GM21528 (cell line): ENCODE results near the gene GDA.

Experiments used
- ATAC-seq: cut with Tn5 transposase; IDR thresholded peaks from one replicate; pipeline ENCODE4 v1.9.1; 2021; ENCODE audit warnings: mild to moderate bottlenecking, moderate library complexity; ENCODE audit not compliant: unreplicated experiment, low FRiP score

The GDA gene

GRCh38 chr9:72149231-72149975 lies at the start of gene GDA:
Gene GDA (plus strand): TSS chr9:72149440. CDS start chr9:72149560, 120 bp downstream.
- ATAC-seq: no peak

DNA sequence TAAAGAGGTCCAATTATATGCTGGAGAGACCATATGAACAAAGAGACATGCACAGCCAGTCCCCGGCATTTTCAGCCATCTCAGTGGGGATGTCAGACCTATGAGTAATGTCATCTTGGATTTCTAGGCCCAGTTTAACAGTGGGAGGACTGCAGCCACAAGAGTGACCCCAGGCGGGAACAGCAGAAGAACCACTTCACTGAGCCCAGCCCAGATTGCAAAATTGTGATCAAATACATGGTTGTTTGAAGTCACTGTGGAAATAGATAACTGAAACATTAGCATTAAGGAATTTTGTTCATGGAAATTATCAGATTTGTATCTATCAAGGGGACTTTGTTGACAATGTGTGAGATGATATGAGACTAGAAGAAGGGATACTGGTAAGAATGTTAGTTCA lies 46.7 kb upstream of the GDA start:
- no peak for ATAC-seq

DNA sequence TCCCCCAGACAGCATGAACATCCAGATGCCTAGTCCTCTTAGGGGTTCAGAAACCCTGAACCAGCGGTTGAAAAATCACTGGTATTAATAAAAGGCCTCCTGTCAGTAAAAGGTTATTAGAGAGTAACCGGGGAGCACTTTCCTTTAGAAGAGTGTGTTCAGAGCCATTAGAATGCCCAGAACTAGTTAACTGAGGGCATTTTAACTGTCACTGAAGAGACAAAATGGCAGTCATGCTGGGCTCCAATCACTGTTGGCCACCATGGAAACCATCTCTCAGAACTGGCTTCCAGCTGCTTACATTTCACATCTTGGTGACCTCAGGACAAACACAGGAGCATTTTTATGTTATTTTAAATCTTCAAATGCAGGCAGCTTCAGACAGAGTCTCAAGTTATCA lies 36.2 kb upstream of the GDA start:
- ATAC-seq: no peak

DNA sequence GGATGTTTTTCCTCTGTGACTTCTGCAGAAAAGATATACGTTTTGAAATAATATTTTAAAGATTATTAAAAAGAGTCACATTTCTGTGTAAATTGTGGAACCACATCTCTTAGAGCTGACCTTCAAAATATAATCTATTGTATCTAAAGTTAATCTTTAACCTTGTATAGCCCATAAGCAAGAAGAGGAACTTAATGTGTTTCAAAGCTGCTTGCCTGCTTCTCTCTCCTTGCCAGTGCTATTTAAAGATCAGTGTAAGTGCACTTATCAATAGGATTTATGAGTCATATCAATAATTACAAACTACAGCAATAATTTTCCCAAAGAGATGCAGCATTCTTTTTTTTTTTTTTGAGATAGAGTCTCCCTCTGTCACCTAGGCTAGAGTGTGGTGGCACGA lies 29.4 kb upstream of the GDA start:
- no peak for ATAC-seq

- ATAC-seq: no peak
Observed at GRCh38 chr9:72124947-72125346, 24.3 kb upstream of the GDA start.

DNA sequence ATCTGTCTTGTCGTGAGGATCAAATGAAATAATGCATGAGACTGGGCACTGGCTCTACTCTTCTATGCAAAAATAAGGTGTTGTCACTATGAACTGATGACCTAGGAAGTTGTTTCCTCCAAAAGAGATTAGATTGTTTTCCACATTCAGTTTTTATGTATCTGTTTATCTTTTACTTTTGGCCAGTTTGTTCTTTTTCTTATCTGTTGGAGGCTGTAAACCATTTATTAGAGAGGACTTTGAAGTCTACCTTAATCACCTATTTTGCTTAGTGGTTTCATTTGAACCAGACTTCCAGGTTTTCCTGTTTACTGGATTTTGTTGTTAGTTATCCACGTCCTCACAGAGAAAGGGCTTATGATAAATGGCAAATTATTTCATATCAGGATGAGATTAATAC lies 21.5 kb upstream of the GDA start:
- no peak for ATAC-seq

- no peak for ATAC-seq
Observed at GRCh38 chr9:72128526-72128925, 20.7 kb upstream of the GDA start.

DNA sequence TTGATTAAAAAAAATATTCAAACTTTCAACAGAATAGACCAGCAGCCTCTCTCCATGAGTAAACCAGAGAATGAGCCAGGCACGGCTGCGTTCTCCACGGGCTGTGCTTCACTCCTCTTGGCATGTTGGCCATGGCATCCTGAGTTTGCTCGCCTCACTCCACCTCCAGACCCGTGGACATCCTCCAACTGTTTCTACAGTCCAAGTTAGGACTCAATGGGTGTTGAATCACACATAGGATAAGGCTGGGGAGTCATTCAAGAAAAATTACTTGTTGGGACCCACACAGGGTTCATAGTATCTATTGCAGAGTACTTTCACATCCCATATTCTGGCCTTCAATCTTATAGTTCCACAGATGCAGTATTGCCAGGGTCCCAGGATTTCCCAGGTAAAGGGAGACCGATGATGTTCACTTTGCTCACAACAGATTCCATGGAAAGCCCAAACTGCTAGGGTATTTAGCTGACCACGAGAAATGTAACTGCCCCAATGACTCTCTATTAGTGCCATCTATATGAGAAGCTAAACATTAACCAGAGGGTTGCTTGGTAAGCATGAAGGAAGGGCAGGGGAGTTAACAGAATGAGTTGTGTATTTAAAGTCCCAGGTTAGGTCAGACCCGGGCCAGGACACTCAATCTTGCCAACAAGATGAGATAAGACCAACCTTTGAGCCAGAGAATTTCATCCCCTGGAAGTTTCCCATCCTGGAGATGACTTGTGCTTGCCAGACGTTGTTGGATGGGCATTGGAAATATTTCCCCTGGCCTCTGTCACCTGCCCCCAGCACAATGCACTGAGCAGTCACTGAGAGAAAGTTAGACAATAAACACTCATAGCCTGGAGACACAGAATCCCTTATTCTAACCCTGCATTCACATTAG lies 19.7 kb upstream of the GDA start:
- no peak for ATAC-seq

- ATAC-seq: no peak
Observed at GRCh38 chr9:72130321-72130720, 18.9 kb upstream of the GDA start.

DNA sequence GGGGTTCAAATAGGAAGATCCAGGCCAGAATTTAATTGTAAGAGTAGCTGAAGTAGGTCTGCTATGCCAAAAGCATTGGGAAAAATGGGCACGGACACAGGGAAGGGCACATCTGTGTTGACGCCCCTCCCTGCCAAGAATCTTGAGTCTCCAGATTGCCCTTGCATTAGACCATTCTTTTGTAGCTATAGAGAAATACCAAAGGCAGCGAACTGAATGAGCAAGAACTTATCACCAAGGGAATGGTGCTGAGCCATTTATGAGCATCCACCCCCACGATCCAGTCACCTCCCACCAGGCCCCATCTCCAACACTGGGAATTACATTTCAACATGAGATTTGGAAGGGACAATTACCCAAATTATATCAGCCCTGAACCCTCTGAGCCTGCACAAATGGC lies 18.0 kb upstream of the GDA start:
- ATAC-seq: no peak

- ATAC-seq: no peak
Observed at GRCh38 chr9:72132052-72132451, 17.2 kb upstream of the GDA start.

GRCh38 chr9:72133365-72134035 lies 15.7 kb upstream of the GDA start:
- no peak for ATAC-seq

GRCh38 chr9:72134801-72135200 lies 14.4 kb upstream of the GDA start:
- no peak for ATAC-seq

GRCh38 chr9:72137697-72138365 lies 11.4 kb upstream of the GDA start:
- no peak for ATAC-seq

GRCh38 chr9:72139226-72139625 lies 10.0 kb upstream of the GDA start:
- no peak for ATAC-seq

- no peak for ATAC-seq
Observed at GRCh38 chr9:72140586-72140985, 8.7 kb upstream of the GDA start.

GRCh38 chr9:72141484-72141883 lies 7.8 kb upstream of the GDA start:
- no peak for ATAC-seq

- no peak for ATAC-seq
Observed at GRCh38 chr9:72144756-72145492, 4.3 kb upstream of the GDA start.

GRCh38 chr9:72145733-72146505 lies 3.3 kb upstream of the GDA start:
- no peak for ATAC-seq
